ENCODE measurements around the gene GGPS1. TPM values are rescaled to one million over a fixed set of nuclear protein-coding genes. Genes with fewer than 3 reads are reported as not detected.
"Not testable (repeated sequence)": the region's sequence is repeated elsewhere in the genome, so short reads cannot be mapped to it uniquely, and the experiment has no call there.

Gene GGPS1
- total RNA-seq, 2 experiments from 2014 or later = 28.2 to 34.3 TPM

DNA sequence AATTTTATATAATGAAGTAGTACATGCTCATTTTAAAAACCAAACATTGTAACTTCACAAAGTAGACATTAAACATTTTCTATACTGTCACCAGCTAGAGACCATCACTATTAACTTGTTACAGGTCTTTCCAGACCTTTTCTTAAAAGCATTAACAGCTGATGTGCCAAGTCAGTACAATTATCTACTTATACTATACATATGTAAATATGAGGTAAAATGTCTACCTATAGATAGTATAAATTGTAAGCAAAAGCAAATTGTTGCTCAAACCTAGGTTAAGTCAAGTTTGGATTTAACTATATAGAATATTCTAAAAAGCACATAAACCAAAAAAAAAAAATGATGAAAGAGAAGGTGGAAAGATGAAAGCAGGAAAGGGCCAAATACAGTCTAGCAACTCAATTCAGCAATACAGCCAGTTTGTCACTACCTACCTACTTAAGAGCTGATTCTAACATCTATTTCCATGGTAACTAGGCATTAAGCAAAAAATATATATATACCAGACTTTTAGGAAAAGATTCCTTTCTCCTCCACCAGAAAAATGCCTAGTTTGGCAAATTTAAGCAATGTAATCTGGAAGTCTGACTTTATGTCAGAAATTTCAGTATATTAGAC is 34.9 kb upstream of the GGPS1 start:
- Mint-ChIP-seq H3K9me3 (peaks cover 7% of the 10 kb centered on the region), H3K4me1 (peaks cover 28% of the 10 kb centered on the region), H3K27ac (no peak overlapping the region), H3K36me3 (ENCODE audit: low read depth) (peaks cover 12% of the 10 kb centered on the region), H3K27me3 (no peaks in the 10 kb centered on the region), H3K4me3 (no peak overlapping the region)
- DNase-seq = no peak
- POLR2A ChIA-PET = interaction anchor here (1.0 kb wide), 1 partner anchor 14 kb away, joined by 4 read pairs; no protein-coding TSS in a partner anchor
- CTCF ChIA-PET = no interaction called here

DNA sequence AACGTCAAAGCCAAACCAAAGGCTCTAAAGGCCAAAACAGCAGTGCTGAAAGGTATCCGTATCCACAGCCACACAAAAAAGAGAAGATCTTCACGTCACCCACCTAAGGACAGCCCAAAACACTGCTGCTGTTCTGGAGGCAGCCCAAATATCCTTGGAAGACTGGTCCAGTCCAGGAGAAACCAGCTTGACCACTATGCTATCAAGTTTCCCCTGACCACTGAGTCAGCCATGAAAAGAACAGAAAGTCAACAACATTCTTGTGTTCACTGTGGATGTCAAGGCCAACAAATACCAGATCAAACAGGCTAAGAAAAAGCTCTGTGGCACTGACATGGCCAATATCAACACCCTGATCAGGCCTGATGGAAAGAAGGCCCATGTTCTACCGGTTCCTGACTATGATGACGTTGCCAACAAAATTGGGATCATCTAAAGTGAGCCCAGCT is 32.4 kb upstream of the GGPS1 start:
- Mint-ChIP-seq H3K4me1 (peaks cover 46% of the 10 kb centered on the region), H3K9me3 (peaks cover 7% of the 10 kb centered on the region), H3K4me3 (no peak overlapping the region), H3K27ac (peak overlapping the region; percentile 44), H3K36me3 (ENCODE audit: low read depth) (peaks cover 12% of the 10 kb centered on the region), H3K27me3 (no peaks in the 10 kb centered on the region)
- ChIA-PET CTCF (interaction anchor here (1.2 kb wide), 1 partner anchor 21 kb away, joined by 3 read pairs; no protein-coding TSS in a partner anchor), POLR2A (interaction anchor here (1.4 kb wide), 1 partner anchor 42 kb away, joined by 3 read pairs; no protein-coding TSS in a partner anchor)
- no peak for DNase-seq

DNA sequence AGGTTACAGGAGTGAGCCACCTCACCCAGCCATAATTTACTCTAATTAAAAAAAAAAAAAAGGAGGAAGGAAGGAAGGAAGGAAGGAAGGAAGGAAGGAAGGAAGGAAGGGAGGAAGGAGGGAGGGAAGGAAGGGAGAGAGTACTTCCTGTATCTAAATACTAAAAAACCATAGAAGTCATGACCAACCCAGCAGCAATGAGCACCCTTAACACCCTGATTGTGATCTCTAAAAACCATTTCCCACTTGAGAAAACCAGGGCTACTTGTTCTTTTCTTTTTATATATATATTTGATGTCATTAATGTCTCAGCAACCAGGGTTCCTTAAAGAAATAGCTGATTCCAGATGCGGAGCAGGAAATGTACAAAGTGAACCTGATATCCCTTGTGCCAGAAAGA is 31.6 kb upstream of the GGPS1 start:
- CTCF ChIA-PET = interaction anchor here (1.2 kb wide), 1 partner anchor 21 kb away, joined by 3 read pairs; no protein-coding TSS in a partner anchor
- Mint-ChIP-seq H3K4me1 (peaks cover 43% of the 10 kb centered on the region), H3K27me3 (no peaks in the 10 kb centered on the region), H3K27ac (peak overlapping the region; percentile 68), H3K9me3 (peaks cover 7% of the 10 kb centered on the region), H3K36me3 (ENCODE audit: low read depth) (peaks cover 9% of the 10 kb centered on the region), H3K4me3 (no peak overlapping the region)
- DNase-seq = no peak
- POLR2A ChIA-PET = interaction anchor here (1.4 kb wide), 1 partner anchor 41 kb away, joined by 3 read pairs; no protein-coding TSS in a partner anchor

DNA sequence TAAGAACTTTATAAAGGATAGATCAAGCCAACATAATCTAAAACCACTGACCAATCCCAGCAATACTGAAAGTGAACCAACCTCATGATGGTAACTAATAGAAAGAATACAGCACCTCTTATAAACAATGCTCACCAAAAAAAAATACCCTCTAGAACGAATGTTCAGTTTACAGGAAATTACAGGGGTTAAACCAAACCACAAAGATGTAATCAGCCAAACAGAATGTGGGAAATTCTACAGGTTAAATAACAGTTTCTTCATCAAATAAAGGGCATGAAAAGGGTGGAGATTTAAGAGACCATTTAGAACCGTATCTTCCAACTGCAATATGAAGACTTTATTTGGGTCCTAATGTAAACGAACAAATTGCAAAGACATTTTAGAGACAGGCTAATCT is 30.8 kb upstream of the GGPS1 start:
- DNase-seq = no peak
- peaks cover 9% of the 10 kb centered on the region for H3K36me3 Mint-ChIP-seq (ENCODE audit: low read depth)
- peak overlapping the region; percentile 68 for H3K27ac Mint-ChIP-seq
- peaks cover 7% of the 10 kb centered on the region for H3K9me3 Mint-ChIP-seq
- no peaks in the 10 kb centered on the region for H3K27me3 Mint-ChIP-seq
- H3K4me3 Mint-ChIP-seq = peak overlapping the region; percentile 34
- CTCF ChIA-PET = interaction anchor here (3.0 kb wide), 1 partner anchor 31 kb away, joined by 8 read pairs; the partner anchor contains the start of genes ARID4B and GGPS1
- POLR2A ChIA-PET = no interaction called here
- peaks cover 44% of the 10 kb centered on the region for H3K4me1 Mint-ChIP-seq

DNA sequence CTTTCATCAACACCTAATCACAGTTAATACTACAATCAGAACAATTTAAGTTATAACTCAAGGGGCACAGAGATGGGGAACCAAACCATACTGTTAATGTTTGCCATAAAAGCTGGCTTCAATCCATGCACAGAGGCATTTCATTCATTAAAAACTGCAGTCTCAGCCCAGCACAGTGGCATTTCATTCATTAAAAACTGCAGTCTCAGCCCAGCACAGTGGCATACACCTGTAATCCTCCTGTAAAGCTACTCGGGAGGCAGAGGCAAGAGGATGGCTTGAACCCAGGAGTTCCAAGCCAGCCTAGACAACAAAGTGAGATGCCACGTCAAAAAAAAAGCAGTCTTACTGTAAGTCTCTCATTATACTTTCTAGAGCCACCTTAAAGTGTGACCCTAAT is 29.6 kb upstream of the GGPS1 start:
- CTCF ChIA-PET = interaction anchor here (1.0 to 3.0 kb wide), 2 partner anchors 15 to 30 kb away, joined by 3 to 8 read pairs; partner anchors contain the start of genes ARID4B and GGPS1
- H3K4me1 Mint-ChIP-seq = peaks cover 45% of the 10 kb centered on the region
- POLR2A ChIA-PET = interaction anchor here (0.6 to 1.5 kb wide), 7 partner anchors 9 to 138 kb away, joined by 3 to 5 read pairs (median 4); partner anchors contain the start of gene RBM34

DNA sequence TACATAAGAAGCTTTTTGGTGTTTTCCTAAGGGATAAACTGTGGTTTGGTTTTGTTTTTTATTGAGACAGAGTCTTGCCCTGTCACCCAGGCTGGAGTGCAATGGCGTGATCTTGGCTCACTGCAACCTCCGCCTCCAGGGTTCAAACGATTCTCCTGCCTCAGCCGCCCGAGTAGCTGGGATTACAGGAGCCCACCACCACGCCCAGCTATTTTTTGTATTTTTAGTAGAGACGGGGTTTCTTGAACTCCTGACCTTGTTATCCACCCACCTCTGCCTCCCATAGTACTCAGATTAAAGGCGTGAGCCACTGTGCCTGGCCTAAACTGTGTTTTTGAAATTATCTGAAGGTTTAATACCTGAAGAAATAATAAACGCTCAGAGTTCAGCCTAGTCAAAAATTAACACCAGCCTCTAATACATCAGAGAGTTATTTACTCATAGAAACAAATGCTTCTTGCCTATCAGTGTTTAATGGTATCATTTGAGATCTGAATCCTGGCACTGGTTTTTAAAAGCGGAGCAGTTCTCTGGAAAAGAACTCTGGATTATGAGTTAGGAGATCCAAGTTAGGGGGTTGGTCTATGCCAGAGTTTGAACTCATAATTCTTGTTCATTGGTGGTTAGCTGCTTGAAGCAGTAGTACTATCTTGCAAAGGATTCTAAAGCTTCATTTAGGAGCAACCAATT is 29.1 kb upstream of the GGPS1 start:
- no peak overlapping the region for H3K27ac Mint-ChIP-seq
- H3K27me3 Mint-ChIP-seq = no peaks in the 10 kb centered on the region
- CTCF ChIA-PET = interaction anchor here (1.0 to 3.0 kb wide), 2 partner anchors 15 to 30 kb away, joined by 3 to 8 read pairs; partner anchors contain the start of genes ARID4B and GGPS1
- peaks cover 47% of the 10 kb centered on the region for H3K4me1 Mint-ChIP-seq
- peaks cover 7% of the 10 kb centered on the region for H3K9me3 Mint-ChIP-seq
- no peak for DNase-seq
- peaks cover 11% of the 10 kb centered on the region for H3K36me3 Mint-ChIP-seq (ENCODE audit: low read depth)
- H3K4me3 Mint-ChIP-seq = no peak overlapping the region
- POLR2A ChIA-PET = interaction anchor here (1.0 to 1.5 kb wide), 6 partner anchors 8 to 138 kb away, joined by 3 to 5 read pairs (median 4); partner anchors contain the start of gene RBM34

More for the DNA sequence above, 29.6 kb upstream of the GGPS1 start:
- no peak overlapping the region for H3K27ac Mint-ChIP-seq
- DNase-seq = no peak
- no peaks in the 10 kb centered on the region for H3K27me3 Mint-ChIP-seq
- no peak overlapping the region for H3K4me3 Mint-ChIP-seq
- peaks cover 7% of the 10 kb centered on the region for H3K9me3 Mint-ChIP-seq
- H3K36me3 Mint-ChIP-seq (ENCODE audit: low read depth) = peaks cover 9% of the 10 kb centered on the region

DNA sequence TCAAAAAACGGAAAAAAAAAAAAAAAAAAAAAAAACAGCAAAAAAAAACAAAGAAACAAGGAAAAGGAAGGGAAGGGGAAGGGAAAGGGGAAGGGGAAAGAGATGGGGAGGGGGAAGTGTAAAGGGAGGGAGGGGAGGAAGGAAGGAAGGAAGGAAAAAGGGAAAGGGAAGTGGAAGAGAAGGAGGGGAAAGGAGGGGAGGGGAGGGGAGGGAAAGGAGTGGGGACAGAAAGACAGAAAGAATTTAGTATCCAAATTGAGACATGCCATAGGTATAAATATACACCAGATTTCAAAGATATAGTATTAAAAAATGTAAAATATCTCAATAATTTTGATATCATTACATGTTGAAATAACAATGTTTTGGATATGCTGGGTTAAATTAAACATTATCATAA is 26.2 kb upstream of the GGPS1 start:
- Mint-ChIP-seq H3K27ac (no peak overlapping the region), H3K36me3 (ENCODE audit: low read depth) (peaks cover 10% of the 10 kb centered on the region), H3K27me3 (no peaks in the 10 kb centered on the region), H3K4me1 (peaks cover 55% of the 10 kb centered on the region), H3K9me3 (peaks cover under 1% of the 10 kb centered on the region), H3K4me3 (no peak overlapping the region)
- CTCF ChIA-PET = interaction anchor here (0.5 kb wide), 1 partner anchor 26 kb away, joined by 3 read pairs; no protein-coding TSS in a partner anchor
- DNase-seq = no peak
- POLR2A ChIA-PET = no interaction called here

DNA sequence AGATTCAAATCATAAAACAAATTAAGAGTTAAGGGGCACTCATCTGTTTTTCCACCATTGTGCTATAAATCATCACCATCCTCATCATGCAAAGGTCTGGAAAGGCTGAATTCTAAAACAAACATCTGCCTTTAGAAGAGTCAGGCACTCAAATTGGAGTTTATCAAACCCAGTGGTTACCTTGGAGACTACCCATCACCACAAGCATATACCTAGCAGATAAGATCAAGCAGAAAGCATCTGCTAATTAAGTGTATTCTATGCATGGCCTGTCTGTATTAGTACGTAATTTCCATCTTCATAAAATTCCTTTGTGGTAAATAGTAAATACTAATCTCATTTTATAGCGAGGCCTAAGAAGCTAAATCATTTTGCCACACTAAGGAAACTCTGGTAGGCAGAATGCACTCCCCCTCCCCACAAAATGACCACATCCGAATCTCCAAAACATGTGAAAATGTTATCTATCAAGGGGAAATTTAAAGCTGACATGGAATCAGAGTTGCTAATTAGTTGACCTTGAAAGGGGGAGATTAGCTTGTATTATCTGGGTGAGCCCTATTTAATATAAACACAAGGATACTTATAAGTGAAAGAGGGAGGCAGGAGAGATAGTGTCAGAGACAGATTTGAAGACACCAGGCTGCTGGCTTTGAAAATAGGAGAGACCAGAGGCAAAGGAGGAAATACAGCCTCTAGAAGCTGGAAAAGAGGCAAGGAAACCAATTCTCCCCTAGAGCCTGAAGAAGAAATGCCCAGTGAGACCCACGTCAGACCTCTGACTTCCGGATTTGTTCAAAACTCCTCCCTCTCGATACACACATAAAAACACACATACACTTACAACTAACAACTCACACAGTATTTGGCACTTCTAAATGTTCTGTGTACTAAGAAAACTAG is 23.6 kb upstream of the GGPS1 start:
- Mint-ChIP-seq H3K9me3 (no peaks in the 10 kb centered on the region), H3K4me1 (peaks cover 34% of the 10 kb centered on the region), H3K4me3 (peak overlapping the region; percentile 22), H3K27ac (peak overlapping the region; percentile 70), H3K27me3 (no peaks in the 10 kb centered on the region), H3K36me3 (ENCODE audit: low read depth) (peaks cover 5% of the 10 kb centered on the region)
- DNase-seq = peak; percentile 27
- CTCF ChIA-PET = interaction anchor here (1.5 kb wide), 1 partner anchor 10 kb away, joined by 5 read pairs; no protein-coding TSS in a partner anchor
- POLR2A ChIA-PET = interaction anchor here (1.2 to 1.6 kb wide), 3 partner anchors 9 to 21 kb away, joined by 6 to 10 read pairs (median 6); no protein-coding TSS in a partner anchor

DNA sequence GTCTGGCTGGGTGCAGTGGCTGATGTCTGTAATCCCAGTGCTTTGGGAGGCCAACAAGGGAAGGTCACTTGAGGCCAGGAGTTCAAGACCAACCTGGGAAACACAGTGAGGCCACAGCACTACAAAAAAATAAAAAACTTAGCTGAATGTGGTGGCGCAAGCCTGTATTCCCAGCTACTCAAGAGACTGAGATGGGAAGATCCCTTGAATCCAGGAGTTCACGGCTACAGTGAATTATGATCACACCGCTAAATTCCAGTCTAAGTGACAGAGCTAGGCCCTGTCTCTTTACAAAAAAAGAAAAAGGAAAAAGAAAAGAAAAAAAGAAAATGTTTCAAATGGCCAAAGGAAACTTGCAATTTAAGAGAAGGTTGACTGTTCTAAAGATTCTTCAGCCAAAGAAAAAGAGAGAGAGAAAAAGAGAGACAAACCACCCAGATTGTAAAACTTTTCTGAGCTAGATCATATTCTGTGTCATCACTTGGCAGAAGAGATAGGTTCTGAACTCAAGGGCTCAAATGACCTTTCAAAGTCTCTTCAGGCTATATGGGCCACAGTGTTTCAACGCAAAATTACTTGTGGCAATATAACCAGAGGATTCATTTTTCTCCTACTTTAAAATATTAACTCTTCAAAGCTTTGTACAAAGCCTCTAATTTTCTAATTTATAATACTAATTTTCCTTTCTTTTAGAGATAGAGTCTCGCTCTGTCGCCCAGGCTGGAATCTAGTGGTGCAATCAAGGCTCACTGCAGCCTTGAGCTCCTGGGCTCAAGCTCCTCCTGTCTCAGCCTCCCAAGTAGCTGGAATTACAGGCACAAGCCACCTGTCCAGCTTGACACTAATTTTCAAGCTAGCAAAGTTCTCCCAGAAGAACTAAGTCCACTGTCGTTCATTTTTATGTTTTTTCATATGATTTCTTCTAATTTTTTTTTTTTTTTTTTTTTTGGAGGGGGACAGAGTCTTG is 20.9 kb upstream of the GGPS1 start:
- no peak for DNase-seq
- Mint-ChIP-seq H3K27ac (no peak overlapping the region), H3K36me3 (ENCODE audit: low read depth) (peaks cover 19% of the 10 kb centered on the region), H3K9me3 (no peaks in the 10 kb centered on the region), H3K4me1 (peaks cover 47% of the 10 kb centered on the region), H3K27me3 (no peaks in the 10 kb centered on the region), H3K4me3 (no peak overlapping the region)
- POLR2A ChIA-PET = interaction anchor here (0.6 to 1.6 kb wide), 6 partner anchors 8 to 482 kb away, joined by 3 to 4 read pairs (median 4); no protein-coding TSS in a partner anchor
- CTCF ChIA-PET = interaction anchor here (0.6 to 1.4 kb wide), 4 partner anchors 17 to 202 kb away, joined by 3 to 5 read pairs (median 3); no protein-coding TSS in a partner anchor

DNA sequence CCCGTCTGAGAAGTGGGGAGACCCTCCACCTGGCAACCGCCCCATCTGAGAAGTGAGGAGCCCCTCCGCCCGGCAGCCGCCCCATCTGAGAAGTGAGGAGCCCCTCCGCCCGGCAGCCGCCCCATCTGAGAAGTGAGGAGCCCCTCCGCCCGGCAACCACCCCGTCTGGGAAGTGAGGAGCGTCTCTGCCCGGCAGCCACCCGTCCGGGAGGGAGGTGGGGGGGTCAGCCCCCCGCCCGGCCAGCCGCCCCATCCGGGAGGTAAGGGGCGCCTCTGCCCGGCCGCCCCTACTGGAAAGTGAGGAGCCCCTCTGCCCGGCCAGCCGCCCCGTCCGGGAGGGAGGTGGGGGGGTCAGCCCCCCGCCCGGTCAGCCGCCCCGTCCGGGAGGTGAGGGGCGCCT is 19.2 kb upstream of the GGPS1 start:
- DNase-seq, H3K27me3 Mint-ChIP-seq, CTCF ChIA-PET, H3K9me3 Mint-ChIP-seq, H3K4me3 Mint-ChIP-seq, H3K27ac Mint-ChIP-seq, POLR2A ChIA-PET: not testable (repeated sequence)
- peaks cover 59% of the 10 kb centered on the region for H3K4me1 Mint-ChIP-seq
- peaks cover 18% of the 10 kb centered on the region for H3K36me3 Mint-ChIP-seq (ENCODE audit: low read depth)

DNA sequence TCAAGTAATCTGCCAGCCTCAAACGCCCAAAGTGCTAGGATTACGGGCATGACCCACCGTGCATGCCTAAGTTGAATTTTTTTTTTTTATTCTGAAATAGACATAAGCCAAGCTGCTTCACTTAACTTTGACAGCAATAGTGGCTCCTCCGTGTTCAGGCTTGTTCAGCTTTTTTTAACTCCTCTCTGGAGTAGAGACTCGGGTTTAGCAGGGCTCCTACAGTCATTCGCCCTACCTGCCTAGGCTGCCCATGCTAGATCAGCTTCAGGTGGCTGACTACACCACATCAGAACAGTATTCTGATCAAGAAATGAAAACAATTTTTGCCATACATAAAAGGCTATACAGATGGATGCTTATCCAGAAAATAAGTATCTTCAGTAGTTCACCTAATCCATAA is 15.1 kb upstream of the GGPS1 start:
- ChIA-PET CTCF (interaction anchor here (0.6 to 2.9 kb wide), 6 partner anchors 11 to 183 kb away, joined by 3 to 9 read pairs (median 4); no protein-coding TSS in a partner anchor), POLR2A (interaction anchor here (0.8 to 2.6 kb wide), 7 partner anchors 8 to 73 kb away, joined by 3 to 12 read pairs (median 3); partner anchors contain the start of genes ARID4B and GGPS1)
- Mint-ChIP-seq H3K9me3 (no peaks in the 10 kb centered on the region), H3K4me3 (no peak overlapping the region), H3K4me1 (peaks cover 54% of the 10 kb centered on the region), H3K27ac (no peak overlapping the region), H3K36me3 (ENCODE audit: low read depth) (peaks cover 28% of the 10 kb centered on the region), H3K27me3 (no peaks in the 10 kb centered on the region)
- no peak for DNase-seq
